ENCODE results near the gene TARS1. TPM values are rescaled to one million over a fixed set of nuclear protein-coding genes. Genes with fewer than 3 reads are reported as not detected.

Gene TARS1
- total RNA-seq, 1 experiment from 2014 or later: 417 TPM

- H2AK5ac ChIP-seq (ENCODE audit: insufficient read length, low read length): no peak overlapping the region
- no peaks in the 10 kb centered on the region for H3K79me2 ChIP-seq (ENCODE audit: insufficient read depth, low read length)
- no peaks in the 10 kb centered on the region for H4K20me1 ChIP-seq (ENCODE audit: control insufficient read depth, insufficient read depth, insufficient read length)
- H4K8ac ChIP-seq (replicated peaks; ENCODE audit: insufficient read length, low read depth, low read length): no peak overlapping the region
- no peak overlapping the region for H3K23ac ChIP-seq (ENCODE audit: insufficient read length, low read depth, low read length)
- no CpG with 5 or more reads among the region's 9 CpGs for WGBS (ENCODE audit: extremely low coverage, insufficient read length, low lambda C conversion rate)
- H3K56ac ChIP-seq (ENCODE audit: insufficient read length, low read depth, low read length): no peak overlapping the region
- H2BK12ac ChIP-seq (ENCODE audit: insufficient read length, low read depth, low read length): no peak overlapping the region
- no peak overlapping the region for H3K4me2 ChIP-seq (ENCODE audit: insufficient read depth, insufficient read length, low read length)
- no peak overlapping the region for H3K27ac ChIP-seq (ENCODE audit: insufficient read length, low read depth, low read length)
- no peaks in the 10 kb centered on the region for H3K4me1 ChIP-seq (ENCODE audit: insufficient read depth, low read length)
- H3K9me3 ChIP-seq (ENCODE audit: control insufficient read depth, low read depth, low read length): no peaks in the 10 kb centered on the region
- H3K79me1 ChIP-seq (ENCODE audit: insufficient read depth, low read depth, low read length, poor library complexity, severe bottlenecking): no peaks in the 10 kb centered on the region
- Mint-ChIP-seq H3K4me3 (no peak overlapping the region), H3K4me1 (peaks cover 23% of the 10 kb centered on the region in 2 experiments), H3K27ac (peak overlapping the region in 1 of 3 experiments; percentile 82; a peak in 1 of 7 replicates), H3K36me3 (ENCODE audit: insufficient read depth in 1 of 3, low read depth in 3 of 3) (peaks cover 78 to 97% (median 93%) of the 10 kb centered on the region in 3 experiments), H3K9me3 (peaks cover 0 to 2% of the 10 kb centered on the region in 2 experiments; a peak in 3 of 5 replicates), H3K27me3 (ENCODE audit: low read depth) (no peaks in the 10 kb centered on the region)
- no peaks in the 10 kb centered on the region for H3K23me2 ChIP-seq (ENCODE audit: insufficient read length, low read depth, low read length, poor library complexity, severe bottlenecking)
- no peak overlapping the region for H3K14ac ChIP-seq (ENCODE audit: insufficient read depth, low read length)
- no peak overlapping the region for H2AFZ ChIP-seq (ENCODE audit: low read length)
- TF ChIP-seq CTCF (conservative IDR thresholded peaks at IDR 0.05): no peak
- H2BK15ac ChIP-seq (ENCODE audit: low read depth, low read length): no peak overlapping the region
- H3T11ph ChIP-seq (ENCODE audit: low read length): no peak overlapping the region
- no peak overlapping the region for H2BK20ac ChIP-seq (ENCODE audit: low read depth, low read length, poor library complexity, severe bottlenecking)
- H2BK5ac ChIP-seq (ENCODE audit: insufficient read length, low read length): no peak overlapping the region
- H3K9ac ChIP-seq (ENCODE audit: extremely low read depth, insufficient read length, low read length): no peak overlapping the region
- no peak overlapping the region for H2BK120ac ChIP-seq (ENCODE audit: low read depth, low read length, poor library complexity, severe bottlenecking)
- no peak for DNase-seq
- H4K5ac ChIP-seq (ENCODE audit: insufficient read length, low read depth, low read length): no peak overlapping the region
- H4K91ac ChIP-seq (ENCODE audit: insufficient read length, low read depth, low read length): no peak overlapping the region
- H3K4ac ChIP-seq (ENCODE audit: low read depth, low read length): no peak overlapping the region
- H3K18ac ChIP-seq (ENCODE audit: insufficient read length, low read depth, low read length): no peak overlapping the region
- H3K27me3 ChIP-seq (ENCODE audit: insufficient read depth, low read length): no peaks in the 10 kb centered on the region
These were observed 28.1 kb downstream of the TARS1 start for GRCh38 chr5:33468775-33469435.
